IPS-NIHi7 (cell line): ENCODE data around the gene INPP5A.

Source experiments
- DNase-seq: peaks from one replicate; pipeline ENCODE4 v3.0.0; 2012; ENCODE audit warnings: mixed read lengths; ENCODE audit errors: extremely low spot score

Gene INPP5A

DNA sequence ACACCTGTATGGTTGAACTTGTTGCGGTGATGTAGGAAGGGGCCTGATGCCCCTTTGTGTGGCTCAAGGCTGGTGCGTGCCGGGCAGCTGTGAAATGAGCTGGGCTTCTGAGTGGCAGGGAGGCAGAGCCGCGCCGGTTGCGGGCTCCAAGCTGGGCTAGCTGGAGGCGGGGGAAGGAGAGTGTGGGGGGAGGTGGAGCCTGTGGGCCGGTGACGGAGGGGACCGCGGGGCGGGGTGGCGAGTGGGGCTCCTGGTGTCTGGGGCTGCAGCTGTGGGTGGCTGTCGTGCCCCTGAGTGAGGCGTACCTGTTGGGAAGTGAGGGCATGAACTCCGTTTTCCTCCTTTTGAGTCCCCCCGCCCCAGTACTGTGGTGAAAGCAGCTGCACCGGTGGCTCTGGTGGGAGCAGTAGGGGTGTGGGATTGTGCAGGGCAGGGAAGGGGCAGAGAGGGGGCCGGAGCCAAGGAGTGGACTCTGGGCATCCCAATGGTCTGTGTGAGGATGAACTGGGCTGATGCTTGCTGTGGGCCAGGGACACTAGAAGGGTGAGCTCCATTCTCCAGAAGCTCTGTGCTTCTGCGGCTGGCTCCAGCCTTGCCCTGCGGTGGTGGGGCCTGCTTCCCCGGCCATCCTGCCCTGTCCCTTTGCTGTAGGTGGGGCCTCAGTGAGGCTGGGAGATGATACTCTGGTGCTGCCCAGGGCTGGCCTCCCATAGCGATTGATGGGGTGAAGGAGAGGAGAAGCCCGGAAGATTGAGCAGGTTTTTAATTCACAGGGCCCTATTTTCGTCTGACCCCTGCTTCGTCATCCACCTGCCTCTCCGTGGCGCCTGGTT is 41.7 kb downstream of the INPP5A start:
- DNase-seq = no peak

DNA sequence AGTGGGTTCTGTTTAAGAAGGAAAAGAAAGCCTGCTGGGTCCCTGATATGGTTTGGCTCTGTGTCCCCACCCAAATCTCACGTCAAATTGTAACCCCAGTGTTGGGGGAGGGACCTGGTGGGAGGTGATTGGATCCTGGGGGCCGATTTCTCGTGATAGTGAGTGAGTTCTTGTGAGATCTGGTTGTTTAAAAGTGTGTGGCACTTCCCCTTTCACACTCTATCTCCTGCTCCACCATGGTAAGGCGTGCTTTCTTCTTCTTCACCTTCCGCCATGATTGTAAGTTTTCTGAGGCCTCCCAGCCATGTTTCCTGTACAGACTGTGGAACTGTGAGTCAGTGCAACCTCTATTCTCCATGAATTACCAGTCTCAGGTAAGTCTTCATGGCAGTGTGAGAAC is 42.6 kb downstream of the INPP5A start:
- no peak for DNase-seq

GRCh38 chr10:132580617-132581016 is 43.0 kb downstream of the INPP5A start:
- no peak for DNase-seq

- DNase-seq = no peak
These were observed 44.5 kb downstream of the INPP5A start for GRCh38 chr10:132582137-132582536.

GRCh38 chr10:132582771-132583170 is 45.2 kb downstream of the INPP5A start:
- no peak for DNase-seq

- DNase-seq = no peak
These were observed 45.9 kb downstream of the INPP5A start for GRCh38 chr10:132583456-132583855.

DNA sequence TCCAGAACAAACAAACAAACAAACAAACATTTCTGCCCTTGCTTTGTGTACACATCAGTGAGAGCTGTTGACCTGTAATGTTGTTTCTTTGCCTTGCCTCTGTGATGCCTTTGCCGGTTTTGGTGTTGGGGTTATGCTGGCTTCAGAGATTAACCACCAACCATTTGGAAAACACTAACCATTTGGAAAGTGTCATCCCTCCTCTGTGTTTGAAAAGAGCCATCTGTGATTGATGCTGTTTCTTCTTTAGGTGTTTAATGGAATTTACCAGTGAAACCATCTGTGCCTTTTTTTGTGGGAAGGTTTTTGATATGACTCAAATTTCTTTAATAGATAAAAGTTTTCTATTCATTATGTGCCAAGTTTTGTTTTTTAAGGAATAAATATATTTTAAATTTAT is 46.5 kb downstream of the INPP5A start:
- no peak for DNase-seq

DNA sequence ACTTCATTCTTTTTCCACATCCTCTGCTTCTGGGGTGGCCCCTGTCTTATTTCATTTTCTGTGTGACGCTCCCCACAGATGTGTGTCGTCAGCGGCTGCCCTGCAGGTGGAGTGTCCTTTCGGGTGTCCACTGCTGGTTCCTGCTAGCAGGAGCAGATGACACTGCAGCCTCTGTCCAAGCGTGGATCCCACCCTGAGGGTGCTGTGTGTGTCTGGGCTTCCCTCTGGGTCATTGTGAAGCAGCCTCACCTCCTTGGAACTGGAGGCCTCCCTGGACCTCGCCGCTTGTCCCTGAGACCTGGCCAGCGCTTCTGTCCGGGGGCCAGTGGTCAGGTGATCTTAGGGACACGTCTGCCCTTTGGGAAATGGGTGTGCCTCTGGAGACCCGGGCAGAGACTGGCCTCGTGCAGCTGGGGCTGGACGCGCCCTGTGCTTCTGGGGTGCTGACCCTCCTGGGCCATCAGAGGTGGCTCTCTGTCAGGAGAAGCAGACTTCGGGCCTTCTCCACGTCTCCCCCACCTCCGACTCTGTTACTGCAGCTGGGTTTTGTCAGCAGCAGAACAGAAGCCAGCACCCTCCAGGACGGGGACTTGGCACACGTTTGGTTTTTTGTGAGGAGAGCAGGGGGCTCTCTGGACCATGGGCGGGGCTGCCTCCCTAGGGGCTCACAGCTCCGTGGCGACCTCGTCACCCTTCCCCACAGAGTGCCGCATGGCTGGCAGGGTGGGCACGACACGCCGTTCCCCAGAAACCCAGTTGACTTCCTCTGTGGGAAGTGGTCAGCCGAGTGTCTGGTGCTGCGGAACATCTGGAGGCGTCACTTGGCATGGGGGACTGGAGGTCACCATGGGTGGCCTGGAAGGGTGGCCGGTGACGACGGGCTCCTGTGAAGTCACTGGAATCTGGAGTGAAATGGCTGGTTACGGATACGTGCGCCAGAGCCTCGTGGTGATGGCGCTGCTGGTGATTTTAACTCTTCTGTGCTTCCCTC is 48.4 kb downstream of the INPP5A start:
- no peak for DNase-seq

GRCh38 chr10:132586739-132587138 is 49.2 kb downstream of the INPP5A start:
- DNase-seq = no peak

DNA sequence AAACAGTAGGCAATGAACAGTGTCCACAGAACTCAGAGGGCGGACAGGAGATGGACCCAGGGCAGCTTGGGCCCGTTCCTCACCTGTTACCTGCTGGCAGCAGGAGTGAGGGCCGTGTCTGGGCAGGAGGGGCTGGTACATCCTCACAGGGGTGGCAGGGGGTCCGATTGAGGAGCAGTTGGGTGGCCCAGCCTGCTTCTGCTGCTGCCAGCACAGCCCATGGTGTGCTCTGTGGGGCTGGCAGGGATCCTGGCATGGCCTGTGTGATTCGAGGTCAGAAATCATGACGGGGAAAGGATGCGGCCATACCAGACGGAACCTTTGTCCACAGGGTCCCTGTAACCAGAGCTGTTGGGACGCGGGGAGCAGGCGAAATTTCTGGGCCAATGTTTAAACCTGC is 49.6 kb downstream of the INPP5A start:
- no peak for DNase-seq

GRCh38 chr10:132588301-132589013 is 50.9 kb downstream of the INPP5A start:
- DNase-seq = no peak

DNA sequence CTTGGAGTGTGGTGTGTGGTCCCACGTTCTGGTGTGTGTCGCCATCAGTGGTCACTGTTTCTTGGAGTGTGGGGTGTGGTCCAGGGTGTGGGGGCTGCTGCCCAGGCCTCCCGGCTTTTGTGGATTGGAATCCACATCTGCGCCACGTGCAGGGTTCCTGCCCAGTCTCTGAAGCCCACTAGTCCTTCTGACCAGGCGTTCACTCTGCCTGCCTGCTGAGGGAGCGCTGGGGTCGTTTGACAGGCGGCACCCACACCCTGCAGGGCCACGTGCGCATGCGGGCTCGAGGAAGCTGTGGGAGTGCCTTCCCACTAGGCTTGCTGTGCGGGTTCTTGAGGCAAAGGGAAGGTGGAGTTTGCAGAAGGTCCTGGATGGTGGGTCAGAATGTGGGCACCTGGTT is 51.4 kb downstream of the INPP5A start:
- no peak for DNase-seq

GRCh38 chr10:132589681-132590080 is 52.1 kb downstream of the INPP5A start:
- no peak for DNase-seq

GRCh38 chr10:132590094-132590751 is 52.6 kb downstream of the INPP5A start:
- DNase-seq = no peak

- DNase-seq = no peak
These were observed 53.1 kb downstream of the INPP5A start for GRCh38 chr10:132590752-132591121.

DNA sequence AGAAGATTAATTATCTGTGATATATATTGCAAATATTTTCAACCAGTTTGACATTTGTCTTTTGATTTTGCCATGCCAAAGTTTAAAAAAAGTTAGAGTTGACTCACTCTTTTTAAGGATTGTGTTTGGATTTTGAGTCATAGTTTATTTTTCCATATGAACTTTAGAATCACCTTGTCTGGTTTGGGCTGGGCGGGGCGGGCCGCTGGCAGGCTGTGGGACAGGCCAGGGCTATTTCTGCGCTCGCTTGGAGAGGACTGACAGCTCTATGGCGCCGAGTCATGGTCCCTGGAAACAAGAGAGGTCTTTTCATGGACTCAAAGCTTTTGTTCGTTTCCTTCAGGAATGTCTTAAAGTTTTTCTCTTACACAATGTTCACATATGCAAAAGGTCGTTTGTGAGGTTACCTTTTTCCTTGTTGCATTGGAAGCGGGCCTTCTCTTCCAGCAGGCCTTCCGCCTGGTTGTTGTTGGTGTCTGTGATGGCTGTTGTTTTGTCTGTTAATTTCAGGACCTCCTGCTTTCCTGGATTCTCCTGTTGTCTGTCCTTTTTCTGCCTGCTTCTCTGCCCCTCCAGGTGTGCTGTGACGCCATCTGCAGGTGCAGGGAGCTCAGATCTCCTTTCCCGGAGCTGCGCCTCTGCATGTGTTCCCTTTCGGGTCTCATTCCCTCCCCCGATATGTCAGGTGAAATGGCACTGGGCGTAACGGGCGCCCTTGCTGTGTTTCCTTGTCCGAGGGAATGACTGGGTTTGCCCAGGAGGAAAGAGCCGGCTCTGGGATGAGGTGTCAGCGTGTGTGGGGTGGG is 53.8 kb downstream of the INPP5A start:
- peak; percentile 74 for DNase-seq

DNA sequence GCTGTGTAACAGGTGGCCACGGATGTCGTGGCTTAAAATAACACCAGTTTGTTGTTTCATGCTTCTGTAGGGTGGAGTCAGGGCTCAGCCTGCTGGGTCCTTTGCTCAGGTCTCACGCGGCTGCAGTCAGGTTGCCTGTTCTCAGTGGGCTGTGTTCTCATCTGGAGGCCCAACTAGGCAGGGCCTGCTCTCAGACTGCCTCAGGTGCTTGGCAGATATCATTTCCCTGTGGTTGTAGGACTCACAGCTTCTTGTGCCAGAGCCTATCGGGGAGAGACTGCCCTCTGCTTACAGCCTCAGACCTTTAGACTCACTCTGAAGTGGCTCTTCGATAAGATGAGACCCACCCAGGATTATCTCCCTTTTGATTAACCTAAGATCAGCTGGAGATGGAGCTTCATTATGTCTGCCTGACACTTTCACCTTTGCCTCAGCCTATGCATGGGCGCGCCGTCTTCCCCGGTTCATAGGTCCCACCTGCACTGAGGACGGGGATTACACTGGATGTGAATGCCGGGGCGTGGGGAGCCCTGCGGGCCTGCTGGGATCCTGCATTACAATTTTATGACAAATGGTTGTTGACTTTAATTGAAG is 55.3 kb downstream of the INPP5A start:
- no peak for DNase-seq

DNA sequence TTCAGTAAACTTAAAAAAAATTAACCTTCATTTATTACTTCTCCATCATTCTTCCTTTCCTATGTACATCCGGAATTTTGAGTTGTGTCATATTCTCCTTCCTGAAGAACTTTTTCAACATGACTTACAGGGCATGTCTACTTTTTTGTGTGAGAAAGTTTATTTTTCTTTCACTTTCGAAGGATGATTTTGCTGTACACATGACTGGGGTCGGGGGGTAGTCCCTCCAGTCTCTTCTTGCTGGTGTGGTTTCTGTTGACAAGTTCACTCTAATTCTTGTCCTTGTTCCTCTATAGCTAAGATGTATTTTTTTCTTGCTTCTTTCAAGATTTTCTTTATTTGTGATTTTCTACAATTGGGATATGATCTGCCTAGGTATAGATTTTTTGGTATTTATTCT is 55.8 kb downstream of the INPP5A start:
- no peak for DNase-seq

DNA sequence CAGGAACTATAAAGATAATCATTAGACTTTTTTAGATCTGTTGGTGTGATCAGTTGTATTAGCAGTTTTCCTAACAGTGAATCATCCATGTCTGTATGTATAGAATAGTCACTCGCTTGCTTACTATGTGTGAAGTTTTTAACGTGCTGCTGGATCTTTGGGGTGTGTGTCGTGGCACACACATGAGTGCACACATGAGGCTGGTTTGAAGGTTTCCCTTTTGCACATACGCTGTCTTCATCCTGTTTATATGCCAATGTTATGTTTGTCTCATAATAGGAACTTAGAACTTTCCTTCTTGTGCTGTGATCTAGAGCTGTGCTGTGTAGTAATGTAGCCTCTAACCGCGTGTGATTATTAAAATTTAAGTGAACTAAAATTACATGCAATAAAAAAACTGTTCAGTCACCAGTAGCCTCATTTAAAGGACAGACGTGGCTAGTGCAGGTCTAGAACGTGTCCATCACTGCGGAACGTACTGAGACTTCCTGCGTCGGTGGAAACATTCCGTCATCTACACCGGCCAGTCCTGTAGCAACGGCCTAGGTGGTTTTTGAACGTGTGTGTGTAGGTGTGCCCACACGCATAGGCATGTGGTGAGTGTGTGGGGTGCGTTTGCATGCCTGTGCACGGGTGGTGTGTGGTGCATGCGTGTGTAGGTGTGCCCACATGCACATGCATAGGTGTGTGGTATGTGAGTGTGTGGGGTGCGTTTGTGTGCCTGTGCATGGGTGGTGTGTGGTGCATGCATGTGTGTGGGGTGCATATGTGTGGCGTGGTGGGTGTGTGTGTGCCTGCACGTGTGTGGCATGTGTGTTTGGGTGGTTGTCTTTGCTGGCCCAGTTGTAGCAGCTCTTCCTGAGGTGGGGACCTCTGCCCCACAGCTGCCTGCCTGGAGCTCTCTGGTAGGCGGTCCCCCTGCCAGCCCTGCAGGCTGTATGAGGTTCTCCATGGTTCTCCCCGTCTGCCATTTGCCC is 56.6 kb downstream of the INPP5A start:
- DNase-seq = no peak
